GM10266 (cell line): ENCODE results near the gene EPB41L1.

Experiments
- DNase-seq: peaks from one replicate; pipeline ENCODE4 v3.0.0; 2012; ENCODE audit errors: extremely low spot score
- TF ChIP-seq, protein P1 (sequence below): IDR thresholded peaks from 2 replicates; pipeline ENCODE4 v1.5.1; 2012; ENCODE audit warnings: mild to moderate bottlenecking, low read depth; ENCODE audit not compliant: control insufficient read depth, insufficient read depth; ENCODE audit errors: missing control alignments

EPB41L1 gene

DNA sequence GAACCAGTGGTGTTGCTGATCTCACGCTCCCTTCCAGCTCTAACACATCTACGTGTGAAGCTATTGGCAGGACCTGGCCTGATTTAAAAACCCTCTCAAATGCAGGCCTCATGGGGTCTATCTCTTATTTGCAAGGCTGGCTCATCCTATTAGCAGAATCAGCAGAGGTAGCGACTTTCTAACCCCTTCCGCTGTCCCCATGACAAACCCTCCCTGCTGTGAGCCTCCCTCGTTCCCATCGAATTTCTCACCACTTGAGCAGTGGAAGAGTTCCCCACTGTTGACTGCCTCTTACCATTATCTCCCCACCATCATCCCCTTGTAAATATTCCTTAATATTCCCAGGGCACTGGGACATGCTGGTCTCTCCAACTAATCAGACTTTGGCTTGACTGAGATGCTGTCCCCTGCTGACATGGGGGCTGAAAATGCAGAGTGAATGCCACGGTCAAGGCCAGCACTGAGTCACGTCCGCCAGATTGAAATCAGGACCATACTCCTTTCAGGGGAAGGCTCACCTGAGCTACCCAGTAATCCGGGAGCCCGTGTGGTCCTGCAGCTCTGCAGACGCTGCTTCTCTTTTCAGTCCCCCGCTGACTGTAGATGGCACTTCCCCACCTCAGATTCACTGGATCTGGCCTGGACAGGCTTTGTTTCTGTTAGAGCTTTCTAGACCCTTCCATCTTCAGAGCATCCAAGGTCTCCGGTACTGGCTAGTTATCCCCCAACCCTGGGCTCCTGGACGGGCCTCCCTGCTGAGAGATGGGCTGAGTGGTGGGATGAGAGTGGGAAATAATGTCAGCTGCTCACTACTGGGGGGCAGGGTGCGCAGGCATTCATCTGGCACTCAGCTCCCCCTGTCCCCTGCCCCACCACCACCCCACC, 104.9 kb downstream of the EPB41L1 start:
- DNase-seq = no peak
- TF ChIP-seq, protein P1, sequence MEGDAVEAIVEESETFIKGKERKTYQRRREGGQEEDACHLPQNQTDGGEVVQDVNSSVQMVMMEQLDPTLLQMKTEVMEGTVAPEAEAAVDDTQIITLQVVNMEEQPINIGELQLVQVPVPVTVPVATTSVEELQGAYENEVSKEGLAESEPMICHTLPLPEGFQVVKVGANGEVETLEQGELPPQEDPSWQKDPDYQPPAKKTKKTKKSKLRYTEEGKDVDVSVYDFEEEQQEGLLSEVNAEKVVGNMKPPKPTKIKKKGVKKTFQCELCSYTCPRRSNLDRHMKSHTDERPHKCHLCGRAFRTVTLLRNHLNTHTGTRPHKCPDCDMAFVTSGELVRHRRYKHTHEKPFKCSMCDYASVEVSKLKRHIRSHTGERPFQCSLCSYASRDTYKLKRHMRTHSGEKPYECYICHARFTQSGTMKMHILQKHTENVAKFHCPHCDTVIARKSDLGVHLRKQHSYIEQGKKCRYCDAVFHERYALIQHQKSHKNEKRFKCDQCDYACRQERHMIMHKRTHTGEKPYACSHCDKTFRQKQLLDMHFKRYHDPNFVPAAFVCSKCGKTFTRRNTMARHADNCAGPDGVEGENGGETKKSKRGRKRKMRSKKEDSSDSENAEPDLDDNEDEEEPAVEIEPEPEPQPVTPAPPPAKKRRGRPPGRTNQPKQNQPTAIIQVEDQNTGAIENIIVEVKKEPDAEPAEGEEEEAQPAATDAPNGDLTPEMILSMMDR = no peak

DNA sequence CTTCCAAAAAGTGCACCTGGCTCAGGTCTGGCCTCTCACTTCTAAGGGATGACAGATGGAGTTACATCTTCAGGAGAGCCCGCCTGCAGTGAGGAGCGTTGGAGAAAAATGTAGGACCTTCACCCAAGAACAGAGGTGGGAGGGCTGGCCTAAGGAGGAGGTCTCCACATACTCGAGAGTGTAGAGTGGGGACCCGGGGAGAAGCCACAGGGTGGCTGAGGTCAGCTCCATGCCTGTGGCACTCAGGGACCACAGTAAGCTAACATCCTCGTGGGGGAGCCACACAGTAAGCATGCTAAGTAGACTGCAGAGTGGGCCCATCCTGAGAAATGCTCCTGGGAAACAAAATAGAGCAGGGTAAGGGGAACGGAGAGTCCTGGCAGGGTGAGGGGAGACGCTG, 105.8 kb downstream of the EPB41L1 start:
- DNase-seq = no peak
- TF ChIP-seq, protein P1 = no peak

GRCh38 chr20:36261389-36262105, 107.0 kb downstream of the EPB41L1 start:
- TF ChIP-seq, protein P1 = no peak
- DNase-seq = no peak

DNA sequence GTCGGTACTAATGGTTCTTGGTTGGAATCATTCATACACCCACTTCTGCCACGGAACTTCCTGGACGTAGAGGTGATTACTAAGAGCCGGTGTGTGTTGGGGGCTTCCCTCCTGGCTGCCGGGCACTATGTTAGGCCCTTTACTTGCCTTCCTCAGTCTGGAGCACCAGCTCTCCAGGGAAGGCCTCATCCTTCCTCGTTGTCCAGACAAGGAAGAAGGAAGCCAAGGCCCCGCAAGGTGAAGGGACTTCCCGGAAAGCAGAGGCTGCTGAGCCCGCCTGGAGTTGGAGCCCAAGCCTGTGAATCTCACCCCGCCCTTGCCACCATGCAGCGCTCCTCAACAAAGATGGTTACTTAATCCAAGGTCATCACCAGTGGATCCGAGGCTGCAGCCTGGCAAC, 107.9 kb downstream of the EPB41L1 start:
- TF ChIP-seq, protein P1 = no peak
- DNase-seq = no peak

DNA sequence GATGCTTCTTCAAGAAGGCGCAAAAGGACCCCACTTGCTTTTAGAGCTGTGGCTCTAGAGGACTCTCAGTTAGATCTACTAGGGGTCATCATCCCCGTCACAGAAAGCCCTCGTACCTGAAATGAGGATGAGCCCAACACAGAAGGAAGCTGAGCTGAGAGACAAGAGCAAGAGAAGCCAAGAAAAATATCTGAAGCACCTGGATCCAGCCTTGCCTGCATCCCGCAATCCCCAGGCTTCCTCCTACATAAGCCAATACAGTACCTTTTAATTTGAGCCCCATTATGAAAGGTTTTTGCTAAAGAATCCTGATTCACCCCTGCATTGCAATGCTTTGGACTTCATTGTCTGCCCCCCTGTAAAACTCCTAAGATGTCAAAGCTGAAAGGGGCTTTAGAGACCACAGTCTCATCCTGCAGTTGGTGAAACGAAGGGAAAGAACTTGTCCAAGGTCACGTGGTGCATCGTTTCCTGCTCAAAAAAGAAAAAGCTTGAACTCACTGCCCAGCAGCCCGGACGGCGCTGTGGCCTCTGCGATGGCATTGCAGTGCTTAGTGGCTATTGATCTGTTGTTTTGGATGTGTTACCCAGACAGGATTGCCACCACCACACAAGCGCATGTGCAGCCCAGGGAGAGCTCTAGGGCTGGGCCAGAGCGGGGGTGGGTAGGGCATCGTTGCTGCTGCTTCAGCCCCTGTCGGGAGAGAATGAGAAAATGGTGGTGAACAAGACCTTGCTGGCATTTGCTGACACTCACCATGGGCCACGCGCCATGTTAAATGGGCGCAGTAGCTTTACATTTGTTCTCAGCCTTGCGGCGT, 110.1 kb downstream of the EPB41L1 start:
- TF ChIP-seq, protein P1 = no peak
- DNase-seq = no peak

DNA sequence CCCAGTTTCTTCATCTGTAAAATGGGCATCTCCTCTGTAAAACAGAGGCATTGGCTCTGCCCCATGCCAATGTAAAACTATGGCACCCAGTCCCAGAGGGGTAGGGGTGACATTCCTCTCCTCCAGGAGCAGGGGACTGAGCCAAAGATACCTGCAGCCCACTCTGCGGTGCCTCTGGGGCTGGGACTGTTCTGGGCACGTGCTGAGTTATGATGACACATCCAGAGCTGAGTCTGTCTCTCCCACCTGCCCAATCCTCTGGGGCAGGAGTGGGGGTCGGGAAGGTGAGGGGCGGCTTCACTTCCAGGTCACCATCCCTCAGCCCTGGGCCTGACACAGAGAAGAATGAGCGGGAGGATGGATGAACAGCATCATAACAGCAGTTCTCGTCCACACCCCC, 111.6 kb downstream of the EPB41L1 start:
- DNase-seq = no peak
- TF ChIP-seq, protein P1 = no peak
